ENCODE measurements around the gene TES. TPM values are rescaled to one million over a fixed set of nuclear protein-coding genes. Genes with fewer than 3 reads are reported as not detected.
"Not testable (repeated sequence)": the region's sequence is repeated elsewhere in the genome, so short reads cannot be mapped to it uniquely, and the experiment has no call there.

The TES gene
- total RNA-seq, 1 donor from 2014 or later: 74.3 TPM

DNA sequence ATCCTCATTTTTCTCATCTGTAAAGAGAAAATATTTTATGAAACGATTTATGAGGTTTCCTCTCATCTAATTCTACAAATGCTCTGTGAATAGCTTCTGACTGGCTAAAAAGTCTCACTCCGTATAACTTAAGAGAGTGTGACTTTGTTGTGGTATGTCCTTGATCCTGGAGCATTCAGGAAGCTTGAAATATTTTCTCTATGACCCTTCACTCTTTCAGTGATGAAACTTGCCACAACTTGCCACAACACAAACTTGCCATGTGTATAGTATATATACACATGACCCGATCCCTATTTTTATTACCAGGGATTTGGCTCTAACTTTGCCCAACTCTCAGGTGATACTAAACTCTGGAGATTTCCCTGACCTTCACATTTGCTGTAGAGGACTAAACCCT, 74.1 kb downstream of the TES start:
- no peak for DNase-seq (ENCODE audit: low spot score)

DNA sequence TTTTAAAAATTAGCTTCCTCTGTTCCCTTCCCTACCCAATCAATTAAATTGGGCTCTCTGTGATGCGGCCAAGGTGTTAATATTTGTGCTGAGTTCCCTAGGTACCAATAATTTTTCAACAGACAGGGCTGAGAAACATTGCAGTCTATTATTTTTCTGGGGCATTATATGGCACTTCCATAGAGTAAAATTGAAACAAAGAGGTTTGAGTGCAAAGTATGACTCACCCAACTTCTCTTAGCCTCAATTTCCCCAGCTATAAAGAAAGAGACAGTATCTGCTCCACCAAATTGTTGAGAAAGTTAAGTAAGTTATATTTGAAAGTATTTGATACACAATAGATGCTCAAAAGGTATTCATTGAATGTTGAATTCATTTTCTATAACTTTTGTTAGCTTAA, 74.9 kb downstream of the TES start:
- no peak for DNase-seq (ENCODE audit: low spot score)

DNA sequence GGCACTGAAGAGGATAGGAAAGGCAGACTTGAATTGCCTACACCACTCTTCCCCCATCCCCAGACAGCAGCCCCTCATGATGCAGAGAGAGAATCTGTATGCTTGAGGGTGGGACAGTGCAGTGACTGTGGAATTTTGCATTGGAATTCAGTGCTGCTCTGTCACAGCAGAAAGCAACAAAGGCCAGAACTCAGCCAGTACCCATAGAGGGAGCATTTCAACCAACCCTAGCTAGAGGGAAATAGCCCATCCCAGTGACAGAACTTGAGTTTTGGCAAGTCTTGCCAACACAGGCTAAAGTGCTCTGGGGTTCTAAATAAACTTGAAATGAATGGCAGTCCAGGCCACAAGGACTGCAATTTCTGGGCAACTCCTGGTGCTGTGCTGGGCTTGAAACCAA, 80.4 kb downstream of the TES start:
- no peak for DNase-seq (ENCODE audit: low spot score)

DNA sequence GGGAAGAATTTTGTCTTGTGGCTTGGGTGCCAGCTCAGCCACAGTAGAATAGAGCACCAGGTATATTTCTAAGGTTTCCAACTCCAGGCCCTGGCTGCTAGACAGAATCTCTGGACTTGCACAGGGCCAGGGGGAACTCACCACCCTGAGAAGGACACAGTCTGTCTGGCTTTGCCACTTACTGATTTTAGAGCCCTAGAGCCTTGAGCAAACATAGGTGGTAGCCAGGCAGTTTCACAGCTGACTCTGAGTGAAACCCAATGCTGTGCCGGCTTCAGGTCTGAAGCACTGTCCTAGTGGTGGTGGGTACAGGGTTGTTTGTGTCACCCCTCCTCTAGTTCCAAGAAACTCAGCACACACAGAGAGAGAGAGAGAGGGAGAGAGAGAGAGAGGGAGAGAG, 81.6 kb downstream of the TES start:
- DNase-seq (ENCODE audit: low spot score): no peak

DNA sequence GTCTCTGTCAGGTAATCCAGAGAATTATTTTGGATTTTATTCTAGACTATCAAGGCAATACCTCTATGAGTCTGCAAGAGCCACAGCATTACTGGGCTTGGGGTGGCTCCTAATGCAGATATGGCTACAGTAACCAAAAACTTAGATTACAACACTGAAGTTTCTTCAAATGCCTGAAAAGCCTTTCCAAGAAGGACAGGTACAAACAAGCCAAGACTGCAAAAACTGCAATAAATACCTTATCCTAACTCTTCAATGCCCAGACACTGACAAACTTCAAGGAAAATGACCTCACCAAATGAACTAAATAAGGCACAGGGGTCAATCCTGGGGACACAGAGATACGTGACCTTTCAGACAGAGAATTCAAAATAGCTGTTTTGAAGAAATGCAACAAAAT, 82.0 kb downstream of the TES start:
- DNase-seq (ENCODE audit: low spot score): no peak

DNA sequence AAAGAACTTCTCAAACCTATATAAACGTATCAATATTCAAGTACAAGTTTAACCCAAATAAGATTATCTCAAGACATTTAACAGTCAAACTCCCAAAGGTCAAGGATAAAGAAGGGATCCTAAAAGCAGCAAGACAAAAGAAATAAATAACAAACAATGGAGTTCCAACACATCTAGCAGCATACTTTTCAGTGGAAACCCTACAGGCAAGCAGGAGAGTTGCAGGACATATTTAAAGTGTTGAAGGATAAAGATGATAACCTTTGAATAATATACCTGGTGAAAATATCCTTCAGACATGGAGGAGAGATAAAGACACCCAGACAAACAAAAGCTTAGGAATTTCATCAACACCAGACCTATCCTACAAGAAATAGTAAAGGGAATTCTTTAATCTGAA, 82.8 kb downstream of the TES start:
- DNase-seq (ENCODE audit: low spot score): no peak

DNA sequence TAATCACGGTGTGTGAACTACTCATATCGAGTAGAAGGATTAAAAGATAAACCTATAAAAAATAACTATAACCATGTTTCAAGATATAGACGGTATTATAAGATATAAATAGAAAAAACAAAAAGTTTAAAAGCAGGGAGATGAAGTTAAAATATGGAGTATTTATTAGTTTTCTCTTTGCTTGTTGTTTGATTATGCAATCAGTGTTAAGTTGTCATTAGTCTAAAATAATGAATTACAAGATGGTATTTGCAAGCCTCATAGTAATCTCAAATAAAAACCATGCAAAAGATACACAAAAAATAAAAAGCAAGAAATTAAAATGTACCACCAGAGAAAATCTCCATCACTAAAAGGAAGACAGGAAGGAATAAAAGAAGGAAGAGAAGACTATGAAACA, 83.3 kb downstream of the TES start:
- DNase-seq (ENCODE audit: low spot score): no peak

DNA sequence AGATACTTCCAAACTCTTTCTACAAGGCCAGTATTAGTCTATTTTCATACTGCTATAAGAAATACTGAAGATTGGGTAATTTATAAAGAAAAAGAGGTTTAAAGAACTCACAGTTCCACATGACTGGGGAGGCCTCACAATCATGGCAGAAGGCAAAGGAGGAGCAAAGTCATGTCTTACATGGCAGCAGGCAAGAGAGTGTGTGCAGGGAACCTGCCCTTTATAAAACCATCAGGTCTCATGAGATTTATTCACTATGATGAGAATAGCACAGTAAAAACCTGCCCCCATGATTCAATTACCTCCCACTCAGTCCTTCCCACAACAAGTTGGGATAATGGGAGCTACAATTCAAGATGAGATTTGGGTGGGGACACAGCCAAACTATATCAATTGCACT, 85.6 kb downstream of the TES start:
- DNase-seq (ENCODE audit: low spot score): not testable (repeated sequence)

DNA sequence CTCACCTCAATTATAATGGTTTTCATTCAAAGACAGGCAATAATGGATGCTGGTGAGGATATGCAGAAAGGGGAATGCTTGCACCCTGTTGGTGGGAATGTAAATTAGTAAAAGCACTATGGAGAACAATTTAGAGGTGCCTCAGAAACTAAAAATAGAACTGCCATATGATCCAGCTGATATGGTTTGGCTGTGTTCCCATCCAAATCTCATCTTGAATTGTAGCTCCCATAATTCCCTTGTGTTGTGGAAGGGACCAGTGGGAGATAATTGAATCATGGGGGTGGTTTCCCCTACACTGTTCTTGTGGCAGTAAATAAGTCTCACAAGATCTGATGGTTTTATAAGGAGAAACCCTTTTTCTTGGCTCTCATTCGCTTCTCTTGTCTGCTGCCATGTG, 87.7 kb downstream of the TES start:
- no peak for DNase-seq (ENCODE audit: low spot score)

DNA sequence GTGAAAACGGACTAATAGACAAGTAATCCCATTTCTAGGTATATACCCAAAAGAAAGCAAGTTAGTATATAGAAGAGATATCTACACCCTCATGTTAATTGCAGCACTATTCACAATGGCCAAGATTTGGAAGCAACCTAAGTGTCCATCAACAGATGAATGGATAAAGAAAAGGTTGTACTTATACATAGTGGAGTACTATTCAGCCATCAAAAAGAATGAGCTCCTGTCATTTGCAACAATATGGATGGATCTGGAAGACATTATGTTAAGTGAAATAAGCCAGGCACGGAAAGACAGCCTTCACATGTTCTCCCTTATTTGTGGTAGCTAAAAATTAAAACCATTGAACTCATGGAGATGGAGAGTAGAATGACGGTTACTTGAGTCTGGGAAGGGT, 88.2 kb downstream of the TES start:
- no peak for DNase-seq (ENCODE audit: low spot score)

DNA sequence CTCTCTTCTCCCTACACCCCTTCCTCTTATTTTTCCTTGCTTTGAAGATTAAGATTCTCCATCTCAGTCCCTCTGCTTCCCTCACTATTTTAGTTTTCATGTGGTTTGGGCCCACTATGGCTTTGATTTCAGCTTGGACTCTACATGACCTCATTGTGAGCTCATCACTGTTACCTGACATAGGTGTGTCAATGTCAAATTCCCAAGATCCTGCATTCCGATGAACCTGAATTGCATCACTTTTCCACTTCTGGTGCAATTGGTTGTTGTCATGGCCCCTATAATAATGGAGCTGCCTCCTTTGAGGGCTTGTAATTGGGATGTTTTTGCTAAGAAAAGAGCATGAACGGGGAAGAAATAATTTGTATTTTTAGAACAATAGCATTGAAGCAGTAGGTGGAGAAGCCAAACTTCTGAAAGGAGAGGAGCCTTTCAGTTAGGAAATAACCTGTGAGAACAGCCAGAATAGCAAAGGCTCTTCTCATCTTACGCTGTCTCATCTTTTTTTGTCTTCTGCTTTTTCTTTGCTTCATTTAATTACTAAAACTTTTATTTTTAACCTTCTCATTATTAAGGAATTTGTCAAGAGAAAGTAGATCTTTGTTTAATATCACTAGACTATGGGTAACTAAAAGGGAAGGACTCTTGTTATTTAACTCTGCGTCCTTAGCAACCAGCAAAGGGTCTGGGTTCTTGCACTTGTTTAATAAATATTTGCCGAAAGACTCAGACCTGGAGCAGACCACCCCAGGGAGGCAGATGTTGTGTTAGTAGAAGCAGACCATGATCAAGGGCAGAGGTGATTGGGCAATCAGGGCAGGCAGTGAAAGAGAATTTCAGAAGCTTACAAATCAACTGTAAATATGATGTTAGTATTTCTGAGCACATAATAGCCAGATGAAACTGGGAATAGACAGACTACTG, 95.4 kb downstream of the TES start:
- no peak for DNase-seq (ENCODE audit: low spot score)

DNA sequence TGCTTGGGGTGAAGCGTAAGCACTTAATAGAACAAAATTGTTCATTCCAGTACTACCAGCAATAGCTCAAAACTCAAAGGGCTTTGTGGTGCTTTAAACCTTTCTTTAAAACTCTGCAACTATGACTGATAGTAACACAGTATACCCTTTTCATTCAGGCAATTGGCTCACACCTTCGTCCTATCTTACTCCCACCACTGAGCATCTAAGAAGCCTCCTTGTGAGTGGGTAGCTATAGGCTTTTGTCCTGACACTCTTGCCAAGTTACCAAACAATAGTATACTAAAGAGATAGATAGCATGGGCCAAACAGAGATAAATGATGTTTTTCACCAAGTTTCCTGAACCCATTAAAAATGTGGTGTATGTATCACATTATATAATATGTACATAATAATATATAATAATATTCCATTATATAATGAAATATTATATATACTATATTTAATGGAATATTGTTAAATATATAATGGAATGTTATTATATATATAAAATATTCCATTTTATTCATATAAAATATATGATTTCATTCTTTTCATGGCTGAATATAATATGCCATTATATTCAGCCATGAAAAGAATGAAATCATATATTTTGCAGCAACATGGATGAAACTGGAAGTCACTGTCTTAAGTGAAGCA, 96.2 kb downstream of the TES start:
- DNase-seq (ENCODE audit: low spot score): no peak

DNA sequence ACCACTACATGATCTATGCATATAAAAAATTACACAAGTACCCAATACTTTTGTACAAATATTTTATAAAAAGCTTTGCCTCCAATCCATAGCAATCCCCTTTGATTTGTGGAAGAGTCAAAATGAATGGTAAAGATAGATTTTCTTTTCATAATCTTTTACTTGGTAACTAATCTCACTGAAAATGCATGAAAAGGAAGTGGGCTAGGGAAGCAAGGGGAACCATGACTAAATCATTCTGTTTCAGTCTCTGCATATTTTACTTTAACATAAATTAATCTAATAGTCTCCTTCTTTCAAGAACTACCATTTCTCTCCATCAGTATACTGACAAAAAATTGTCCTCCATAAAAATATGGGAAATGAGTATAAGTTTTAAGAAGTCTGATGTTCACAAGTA, 96.9 kb downstream of the TES start:
- DNase-seq (ENCODE audit: low spot score): no peak

Other genes with a start within 250 kb of the TES start
- 5.6 TPM for gene TFEC, start 179.8 kb upstream of the TES start, total RNA-seq